H1 (cell line): Measurements from ENCODE around the gene PRELID2. TPM values are rescaled to one million over a fixed set of nuclear protein-coding genes. Genes with fewer than 3 reads are reported as not detected.

ENCODE experiments used
- CTCF ChIA-PET: fragments of 300-600 bp; sonication (Branson Sonifier 250); formaldehyde crosslinking; loops from one replicate; lab custom pipeline; 2021; ENCODE audit not compliant: partially characterized antibody; lab: Charles Lee
- POLR2A ChIA-PET: fragments of 300-600 bp; sonication (Branson Sonifier 250); formaldehyde crosslinking; loops from one replicate; lab custom pipeline; 2021; ENCODE audit warnings: inconsistent platforms; ENCODE audit not compliant: partially characterized antibody; lab: Charles Lee
- DNase-seq, 2 experiments: peaks; one replicate each; pipeline versions ENCODE4 v3.0.0 to v3.0.0-alpha.2; 2010 to 2022; ENCODE audit warnings: low spot score in 2 of 2, low read depth in 1 of 2, mixed read lengths in 1 of 2
- FAIRE-seq: peaks from 2 replicates; lab custom pipeline; 2011; peaks lifted over from hg19 to GRCh38; lab: Jason Lieb, UNC
- H2AFZ ChIP-seq: 2 replicates; pipeline ENCODE4 v1.8.1; 2012; ENCODE audit warnings: low read length, inconsistent platforms
- H2AK5ac ChIP-seq: 2 replicates; pipeline ENCODE4 v1.6.1; 2013; ENCODE audit warnings: low read depth, low read length
- H2BK120ac ChIP-seq: replicated peaks from 2 replicates; pipeline ENCODE3; 2013; ENCODE audit warnings: low read depth, low read length, inconsistent platforms
- H2BK12ac ChIP-seq: 2 replicates; pipeline ENCODE4 v1.6.1; 2013; ENCODE audit warnings: low read depth, low read length
- H2BK15ac ChIP-seq: 2 replicates; pipeline ENCODE4 v1.6.1; 2013; ENCODE audit warnings: low read length
- H2BK20ac ChIP-seq: 2 replicates; pipeline ENCODE4 v1.6.1; 2013; ENCODE audit warnings: low read length
- H2BK5ac ChIP-seq: 2 replicates; pipeline ENCODE4 v1.6.1; 2013; ENCODE audit warnings: low read depth, low read length
- H3K14ac ChIP-seq: 2 replicates; pipeline ENCODE4 v1.6.1; 2013; ENCODE audit warnings: inconsistent platforms; ENCODE audit not compliant: insufficient read length
- H3K18ac ChIP-seq: 2 replicates; pipeline ENCODE4 v1.6.1; 2013; ENCODE audit warnings: low read length; ENCODE audit errors: extremely low read depth
- H3K23ac ChIP-seq: 2 replicates; pipeline ENCODE4 v1.6.1; 2013; ENCODE audit warnings: inconsistent platforms; ENCODE audit not compliant: insufficient read length
- H3K23me2 ChIP-seq: 2 replicates; pipeline ENCODE4 v1.6.1; 2013; ENCODE audit warnings: low read depth, low read length
- H3K27ac ChIP-seq: 2 replicates; pipeline ENCODE4 v1.6.1; 2011; ENCODE audit warnings: low read depth, low read length, inconsistent platforms
- H3K27me3 ChIP-seq, 4 experiments: replicated peaks in 1 of 4; 1 replicate in 1 of 4; 2 replicates in 3 of 4; pipeline versions ENCODE4 v1.6.1 to v1.8.1; 2011 to 2013; ENCODE audit warnings: low read length in 3 of 4, mild to moderate bottlenecking in 3 of 4, inconsistent platforms in 2 of 4, mixed read lengths in 2 of 4, moderate library complexity in 1 of 4; ENCODE audit not compliant: control insufficient read depth in 3 of 4, insufficient read depth in 3 of 4; ENCODE audit errors: extremely low read depth in 1 of 4
- H3K36me3 ChIP-seq, 4 experiments: 2 replicates each; pipeline versions ENCODE4 v1.6.1 to v1.8.1; 2011 to 2013; ENCODE audit warnings: mild to moderate bottlenecking in 4 of 4, low read length in 3 of 4, moderate library complexity in 2 of 4, control low read depth in 1 of 4, inconsistent platforms in 1 of 4; ENCODE audit not compliant: insufficient read depth in 4 of 4, control insufficient read depth in 2 of 4
- H3K4ac ChIP-seq: replicated peaks from 2 replicates; pipeline ENCODE3; 2013; ENCODE audit warnings: low read length, low read depth, mixed read lengths, inconsistent platforms; ENCODE audit not compliant: insufficient read length
- H3K4me1 ChIP-seq, 4 experiments: replicated peaks in 1 of 4; 1 replicate in 1 of 4; 2 replicates in 3 of 4; pipeline versions ENCODE4 v1.6.1 to v1.8.1; 2011 to 2013; ENCODE audit warnings: low read length in 3 of 4, inconsistent platforms in 2 of 4, mixed read lengths in 1 of 4; ENCODE audit not compliant: insufficient read depth in 4 of 4, control insufficient read depth in 3 of 4
- H3K4me2 ChIP-seq, 2 experiments: 2 replicates each; pipeline versions ENCODE4 v1.6.1 to v1.8.1; 2011 to 2013; ENCODE audit warnings: low read depth in 2 of 2, low read length in 2 of 2, control low read depth in 1 of 2, inconsistent platforms in 1 of 2, mild to moderate bottlenecking in 1 of 2; ENCODE audit not compliant: insufficient read depth in 1 of 2
- H3K4me3 ChIP-seq, 4 experiments: fragments of 200-600, 300-600 bp in 1 of 4; sonication (generic), shearing (Covaris generic), sonication (Bioruptor Twin) in 1 of 4; 2 replicates each; pipeline versions ENCODE4 v1.5.1 to v1.8.1; 2011 to 2016; ENCODE audit warnings: low read length in 4 of 4, low read depth in 3 of 4, control low read depth in 2 of 4, inconsistent platforms in 2 of 4, mild to moderate bottlenecking in 2 of 4, mixed read lengths in 1 of 4, moderate library complexity in 1 of 4; ENCODE audit not compliant: insufficient read depth in 2 of 4; ENCODE audit errors: extremely low read depth in 1 of 4
- H3K56ac ChIP-seq: replicated peaks from 2 replicates; pipeline ENCODE3; 2013; ENCODE audit warnings: low read depth, mild to moderate bottlenecking, mixed read lengths, low read length, inconsistent platforms; ENCODE audit not compliant: insufficient read length
- H3K79me1 ChIP-seq: 2 replicates; pipeline ENCODE4 v1.6.1; 2013; ENCODE audit warnings: low read depth, low read length, control low read depth
- H3K79me2 ChIP-seq, 2 experiments: 2 replicates each; pipeline versions ENCODE4 v1.6.1 to v1.8.1; 2012 to 2013; ENCODE audit warnings: low read length in 2 of 2, mild to moderate bottlenecking in 2 of 2, inconsistent platforms in 1 of 2; ENCODE audit not compliant: insufficient read depth in 2 of 2, control insufficient read depth in 1 of 2
- H3K9ac ChIP-seq, 4 experiments: replicated peaks in 1 of 4; 1 replicate in 1 of 4; 2 replicates in 3 of 4; pipeline versions ENCODE4 v1.6.1 to v1.8.1; 2011 to 2013; ENCODE audit warnings: low read depth in 3 of 4, low read length in 3 of 4, control low read depth in 2 of 4, mild to moderate bottlenecking in 2 of 4, moderate library complexity in 2 of 4, inconsistent platforms in 1 of 4; ENCODE audit errors: extremely low read depth in 1 of 4
- H3K9me3 ChIP-seq, 2 experiments: 2 replicates each; pipeline versions ENCODE4 v1.6.1 to v1.8.1; 2012 to 2013; ENCODE audit warnings: mild to moderate bottlenecking in 2 of 2, moderate library complexity in 2 of 2, control low read depth in 1 of 2, inconsistent platforms in 1 of 2, low read depth in 1 of 2, low read length in 1 of 2, mixed read lengths in 1 of 2; ENCODE audit not compliant: insufficient read depth in 2 of 2
- H4K20me1 ChIP-seq, 2 experiments: replicated peaks in 1 of 2; 2 replicates each; pipeline versions ENCODE3 to v1.8.1; 2011 to 2013; ENCODE audit warnings: inconsistent platforms in 2 of 2, low read length in 2 of 2, mild to moderate bottlenecking in 1 of 2; ENCODE audit not compliant: insufficient read depth in 2 of 2, control insufficient read depth in 1 of 2
- H4K5ac ChIP-seq: 2 replicates; pipeline ENCODE4 v1.6.1; 2013; ENCODE audit warnings: low read length, low read depth, mixed read lengths, inconsistent platforms; ENCODE audit not compliant: insufficient read length
- H4K8ac ChIP-seq: 2 replicates; pipeline ENCODE4 v1.8.0; 2013; ENCODE audit warnings: mild to moderate bottlenecking, moderate library complexity, low read length, inconsistent platforms; ENCODE audit not compliant: insufficient read depth; ENCODE audit errors: extremely low read depth
- H4K91ac ChIP-seq: replicated peaks from 2 replicates; pipeline ENCODE3; 2013; ENCODE audit warnings: low read length, mixed read lengths, inconsistent platforms; ENCODE audit not compliant: insufficient read length
- TCF12 ChIP-seq: IDR thresholded peaks from 2 replicates; pipeline ENCODE4 v1.6.1; 2011; ENCODE audit warnings: low read depth, mild to moderate bottlenecking, low read length
- WGBS, 2 experiments: shearing (Covaris generic) in 1 of 2; methylation state at CpG; one replicate each; pipeline versions ENCODE4 v1.1.6 to v1.1.7; 2013 to 2015; ENCODE audit warnings: low lambda C conversion rate in 2 of 2, mixed read lengths in 2 of 2, inconsistent platforms in 1 of 2, low coverage in 1 of 2, missing lambda C conversion rate in 1 of 2; ENCODE audit not compliant: insufficient replicate concordance in 2 of 2, insufficient coverage in 1 of 2, insufficient read length in 1 of 2; ENCODE audit errors: extremely low coverage in 1 of 2, missing lambda C conversion rate in 1 of 2; 5-methylcytosine and 5-hydroxymethylcytosine counted together
- polyA plus RNA-seq, 7 experiments: library from polyadenylated mRNA; depleted of rRNA in 3 of 7; stranded (reverse) in 5 of 7; unstranded in 2 of 7; fragments of >200 nt in 5 of 7; fragments of 200-250 nt in 2 of 7; gene quantifications; 1 replicate in 5 of 7; 2 replicates in 1 of 7; 4 replicates in 1 of 7; pipeline versions ENCODE4 v1.2.1 to v1.2.3, GENCODE V29; 2011 to 2013; ENCODE audit warnings: missing spikeins in 2 of 7, mixed read lengths in 2 of 7
- total RNA-seq: library from RNA; stranded (reverse); fragmentation: NEBNext Ultra II Directional; extraction: Animal tissue kit (Norgen Biotek cat#: 25700); gene quantifications from 2 replicates; pipeline ENCODE4 v1.2.1, GENCODE V29; 2021

PRELID2 gene
- total and polyA plus RNA-seq, 2 of the 8 experiments (the other 6 are each of a cell fraction or from before 2014, with no cell fraction given), result 2.2 to 7.8 TPM

GRCh38 chr5:145874765-145875164, 39.6 kb upstream of the PRELID2 start:
- Histone ChIP-seq H4K91ac (no peak overlapping the region), H2BK12ac (no peak overlapping the region), H2AK5ac (no peak overlapping the region), H3K14ac (no peak overlapping the region), H3K27me3 (no peaks in the 10 kb centered on the region), H3K36me3 (no peaks in the 10 kb centered on the region; a peak in 1 of 8 replicates), H2BK5ac (no peak overlapping the region), H3K9ac (no peak overlapping the region), H2BK15ac (no peak overlapping the region), H3K23me2 (no peaks in the 10 kb centered on the region), H3K4me2 (no peak overlapping the region), H4K8ac (no peak overlapping the region), H3K18ac (no peak overlapping the region), H4K5ac (no peak overlapping the region), H4K20me1 (no peaks in the 10 kb centered on the region), H3K4me3 (no peak overlapping the region), H3K79me1 (no peaks in the 10 kb centered on the region), H3K4ac (no peak overlapping the region), H3K27ac (no peak overlapping the region), H3K4me1 (no peaks in the 10 kb centered on the region), H2AFZ (no peak overlapping the region), H3K79me2 (no peaks in the 10 kb centered on the region), H2BK20ac (no peak overlapping the region), H3K23ac (no peak overlapping the region), H3K9me3 (no peaks in the 10 kb centered on the region), H3K56ac (no peak overlapping the region), H2BK120ac (no peak overlapping the region)
- FAIRE-seq (no peak), DNase-seq (no peak)
- POLR2A ChIA-PET, result no interaction called here
- CTCF ChIA-PET, result interaction anchor here (1.4 to 7.2 kb wide), 3 partner anchors 12 to 33 kb away, joined by 3 to 39 read pairs (median 7); no protein-coding TSS in a partner anchor
- WGBS, 2 experiments, result 100% methylated on average over 2 of the region's 2 CpGs; no CpG with 5 or more reads in 1 of the 2 experiments
- no peak for TF ChIP-seq TCF12
